Measurements from ENCODE around the gene UMODL1. TPM values are rescaled to one million over a fixed set of nuclear protein-coding genes. Genes with fewer than 3 reads are reported as not detected.

UMODL1 gene
- total RNA-seq, 1 experiment from 2014 or later = not detected

DNA sequence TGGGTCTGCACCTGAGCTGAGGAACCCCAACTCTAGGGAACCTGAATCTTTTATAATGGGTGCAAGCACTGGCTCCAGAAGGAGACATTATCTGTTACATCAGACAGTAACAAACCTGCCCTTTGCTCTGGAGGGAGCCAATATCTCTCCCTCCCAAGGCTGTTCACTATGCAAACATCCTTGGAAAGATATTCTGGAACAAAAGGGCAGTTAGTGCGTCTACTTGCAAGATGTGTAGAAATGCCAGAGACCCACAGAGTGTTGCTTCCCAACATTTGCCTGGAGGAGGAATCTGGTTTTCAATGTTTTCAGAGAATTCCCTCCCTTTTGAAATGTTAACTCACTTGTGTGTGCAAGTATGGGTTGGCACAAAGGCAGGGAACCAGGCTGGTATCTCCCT is 31.9 kb downstream of the UMODL1 start:
- H3K9me3 ChIP-seq (ENCODE audit: insufficient read depth, low read depth) = no peaks in the 10 kb centered on the region
- peaks cover 7% of the 10 kb centered on the region for H3K4me1 ChIP-seq (replicated peaks; ENCODE audit: insufficient read depth)
- H4K20me1 ChIP-seq (ENCODE audit: insufficient read depth) = no peaks in the 10 kb centered on the region
- ChIA-PET POLR2A (ENCODE audit: unreplicated experiment) (no interaction called here), CTCF (no interaction called here)
- BruUV-seq (replicated peaks) = no TSS peak
- H2AFZ ChIP-seq = no peak overlapping the region
- H3K27ac ChIP-seq = no peak overlapping the region
- no peaks in the 10 kb centered on the region for H3K9me2 ChIP-seq (ENCODE audit: insufficient read depth)
- H3F3A ChIP-seq (ENCODE audit: insufficient read depth, low read depth) = peaks cover 6% of the 10 kb centered on the region; the same call in 1 of the 2 replicates
- H3K27me3 ChIP-seq (ENCODE audit: insufficient read depth, low read depth) = no peaks in the 10 kb centered on the region
- no peak for TF ChIP-seq EZH2 (IDR thresholded peaks at IDR 0.05; ENCODE audit: low read depth)
- TF ChIP-seq, protein P1, sequence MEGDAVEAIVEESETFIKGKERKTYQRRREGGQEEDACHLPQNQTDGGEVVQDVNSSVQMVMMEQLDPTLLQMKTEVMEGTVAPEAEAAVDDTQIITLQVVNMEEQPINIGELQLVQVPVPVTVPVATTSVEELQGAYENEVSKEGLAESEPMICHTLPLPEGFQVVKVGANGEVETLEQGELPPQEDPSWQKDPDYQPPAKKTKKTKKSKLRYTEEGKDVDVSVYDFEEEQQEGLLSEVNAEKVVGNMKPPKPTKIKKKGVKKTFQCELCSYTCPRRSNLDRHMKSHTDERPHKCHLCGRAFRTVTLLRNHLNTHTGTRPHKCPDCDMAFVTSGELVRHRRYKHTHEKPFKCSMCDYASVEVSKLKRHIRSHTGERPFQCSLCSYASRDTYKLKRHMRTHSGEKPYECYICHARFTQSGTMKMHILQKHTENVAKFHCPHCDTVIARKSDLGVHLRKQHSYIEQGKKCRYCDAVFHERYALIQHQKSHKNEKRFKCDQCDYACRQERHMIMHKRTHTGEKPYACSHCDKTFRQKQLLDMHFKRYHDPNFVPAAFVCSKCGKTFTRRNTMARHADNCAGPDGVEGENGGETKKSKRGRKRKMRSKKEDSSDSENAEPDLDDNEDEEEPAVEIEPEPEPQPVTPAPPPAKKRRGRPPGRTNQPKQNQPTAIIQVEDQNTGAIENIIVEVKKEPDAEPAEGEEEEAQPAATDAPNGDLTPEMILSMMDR (conservative IDR thresholded peaks at IDR 0.05) = no peak
- H3K36me3 ChIP-seq (ENCODE audit: low read depth) = no peaks in the 10 kb centered on the region
- no peak overlapping the region for H3K4me2 ChIP-seq
- no peaks in the 10 kb centered on the region for H3K79me2 ChIP-seq (ENCODE audit: low read depth)
- no peak for DNase-seq
- H3K4me3 ChIP-seq = no peak overlapping the region
- intact Hi-C loops (cut with micrococcal nuclease; ENCODE audit: unreplicated experiment) = no loop called here

- Histone ChIP-seq H3K27me3 (ENCODE audit: insufficient read depth, low read depth) (no peaks in the 10 kb centered on the region), H4K20me1 (ENCODE audit: insufficient read depth) (no peaks in the 10 kb centered on the region), H3K9me3 (ENCODE audit: insufficient read depth, low read depth) (no peaks in the 10 kb centered on the region), H3K9me2 (ENCODE audit: insufficient read depth) (no peaks in the 10 kb centered on the region), H2AFZ (no peak overlapping the region), H3K36me3 (ENCODE audit: low read depth) (no peaks in the 10 kb centered on the region), H3K4me1 (replicated peaks; ENCODE audit: insufficient read depth) (no peaks in the 10 kb centered on the region), H3K79me2 (ENCODE audit: low read depth) (no peaks in the 10 kb centered on the region), H3K4me3 (no peak overlapping the region), H3K27ac (no peak overlapping the region), H3F3A (ENCODE audit: insufficient read depth, low read depth) (no peaks in the 10 kb centered on the region), H3K4me2 (no peak overlapping the region)
- no TSS peak for BruUV-seq (replicated peaks)
- intact Hi-C loops (cut with micrococcal nuclease; ENCODE audit: unreplicated experiment) = no loop called here
- ChIA-PET CTCF (no interaction called here), POLR2A (ENCODE audit: unreplicated experiment) (no interaction called here)
- DNase-seq = no peak
- no peak for TF ChIP-seq EZH2 (IDR thresholded peaks at IDR 0.05; ENCODE audit: low read depth)
- TF ChIP-seq, protein P1 (conservative IDR thresholded peaks at IDR 0.05) = no peak
Measured at GRCh38 chr21:42103843-42104242, 32.7 kb downstream of the UMODL1 start.

- POLR2A ChIA-PET (ENCODE audit: unreplicated experiment) = no interaction called here
- no TSS peak for BruUV-seq (replicated peaks)
Measured at GRCh38 chr21:42105476-42106315, 34.6 kb downstream of the UMODL1 start.

More at GRCh38 chr21:42105476-42106315, 34.6 kb downstream of the UMODL1 start:
- Histone ChIP-seq H3K9me2 (ENCODE audit: insufficient read depth) (no peaks in the 10 kb centered on the region), H3K27me3 (ENCODE audit: insufficient read depth, low read depth) (no peaks in the 10 kb centered on the region), H3K4me3 (no peak overlapping the region), H3K27ac (no peak overlapping the region), H4K20me1 (ENCODE audit: insufficient read depth) (no peaks in the 10 kb centered on the region), H3K4me2 (no peak overlapping the region), H2AFZ (no peak overlapping the region), H3K9me3 (ENCODE audit: insufficient read depth, low read depth) (no peaks in the 10 kb centered on the region), H3K36me3 (ENCODE audit: low read depth) (no peaks in the 10 kb centered on the region), H3F3A (ENCODE audit: insufficient read depth, low read depth) (no peaks in the 10 kb centered on the region), H3K4me1 (replicated peaks; ENCODE audit: insufficient read depth) (no peaks in the 10 kb centered on the region), H3K79me2 (ENCODE audit: low read depth) (no peaks in the 10 kb centered on the region)
- CTCF ChIA-PET = interaction anchor here (0.6 kb wide), 1 partner anchor 488 kb away, joined by 4 read pairs; no protein-coding TSS in a partner anchor
- DNase-seq = no peak
- no peak for TF ChIP-seq EZH2 (IDR thresholded peaks at IDR 0.05; ENCODE audit: low read depth)
- TF ChIP-seq, protein P1 (conservative IDR thresholded peaks at IDR 0.05) = no peak
- intact Hi-C loops (cut with micrococcal nuclease; ENCODE audit: unreplicated experiment) = loop anchor here (2.0 kb wide), 1 partner anchor 95 kb away; the partner anchor contains the start of gene ZBTB21
